Measurements from ENCODE around the gene ARHGAP11A. TPM values are rescaled to one million over a fixed set of nuclear protein-coding genes. Genes with fewer than 3 reads are reported as not detected.

Gene ARHGAP11A
- total and polyA plus RNA-seq, 2 of the 8 experiments (the other 6 are each of a cell fraction or from before 2014, with no cell fraction given): 8.1 to 112 TPM

GRCh38 chr15:32670623-32671022 is 55.3 kb downstream of the ARHGAP11A start:
- Histone ChIP-seq H4K20me1 (replicated peaks in 1 of 2; ENCODE audit: control insufficient read depth in 1 of 2, insufficient read depth in 2 of 2, low read length in 2 of 2) (no peaks in the 10 kb centered on the region), H3K4me1 (replicated peaks in 1 of 4; ENCODE audit: control insufficient read depth in 3 of 4, insufficient read depth in 4 of 4, low read length in 3 of 4) (peaks cover 5 to 16% (median 7%) of the 10 kb centered on the region in 4 experiments), H3K56ac (replicated peaks; ENCODE audit: insufficient read length, low read depth, low read length) (no peak overlapping the region), H3K9ac (replicated peaks in 1 of 4; ENCODE audit: extremely low read depth in 1 of 4, low read depth in 3 of 4, low read length in 3 of 4) (no peak overlapping the region), H3K23me2 (ENCODE audit: low read depth, low read length) (no peaks in the 10 kb centered on the region; the same call in 1 of the 2 replicates), H2BK12ac (ENCODE audit: low read depth, low read length) (no peak overlapping the region), H3K18ac (ENCODE audit: extremely low read depth, low read length) (no peak overlapping the region), H3K4me3 (ENCODE audit: extremely low read depth in 1 of 4, insufficient read depth in 2 of 4, low read depth in 3 of 4, low read length in 4 of 4) (no peak overlapping the region), H3K79me1 (ENCODE audit: low read depth, low read length) (no peaks in the 10 kb centered on the region), H3K79me2 (ENCODE audit: control insufficient read depth in 1 of 2, insufficient read depth in 2 of 2, low read length in 2 of 2) (no peaks in the 10 kb centered on the region), H4K91ac (replicated peaks; ENCODE audit: insufficient read length, low read length) (no peak overlapping the region), H2BK5ac (ENCODE audit: low read depth, low read length) (no peak overlapping the region), H2BK120ac (replicated peaks; ENCODE audit: low read depth, low read length) (no peak overlapping the region), H3K14ac (ENCODE audit: insufficient read length) (no peak overlapping the region), H3K36me3 (ENCODE audit: control insufficient read depth in 2 of 4, insufficient read depth in 4 of 4, low read length in 3 of 4) (no peaks in the 10 kb centered on the region), H2BK20ac (ENCODE audit: low read length) (no peak overlapping the region), H4K5ac (ENCODE audit: insufficient read length, low read depth, low read length) (no peak overlapping the region), H4K8ac (ENCODE audit: extremely low read depth, insufficient read depth, low read length) (no peak overlapping the region), H3K9me3 (ENCODE audit: insufficient read depth in 2 of 2, low read depth in 1 of 2, low read length in 1 of 2) (no peaks in the 10 kb centered on the region), H3K4me2 (ENCODE audit: insufficient read depth in 1 of 2, low read depth in 2 of 2, low read length in 2 of 2) (no peak overlapping the region), H2AK5ac (ENCODE audit: low read depth, low read length) (no peak overlapping the region), H2AFZ (ENCODE audit: low read length) (no peak overlapping the region), H3K23ac (ENCODE audit: insufficient read length) (no peak overlapping the region), H3K27ac (ENCODE audit: low read depth, low read length) (no peak overlapping the region), H3K4ac (replicated peaks; ENCODE audit: insufficient read length, low read depth, low read length) (no peak overlapping the region), H3K27me3 (replicated peaks in 1 of 4; ENCODE audit: control insufficient read depth in 3 of 4, extremely low read depth in 1 of 4, insufficient read depth in 3 of 4, low read length in 3 of 4) (no peaks in the 10 kb centered on the region), H2BK15ac (ENCODE audit: low read length) (no peak overlapping the region)
- ChIA-PET POLR2A (ENCODE audit: partially characterized antibody) (interaction anchor here (1.6 to 2.1 kb wide), 2 partner anchors 20 to 29 kb away, joined by 3 to 5 read pairs; partner anchors contain the start of gene SCG5), CTCF (ENCODE audit: partially characterized antibody) (interaction anchor here (1.0 to 2.3 kb wide), 3 partner anchors 8 to 462 kb away, joined by 4 to 8 read pairs (median 4); no protein-coding TSS in a partner anchor)
- no peak for TF ChIP-seq SIX5 (IDR thresholded peaks at IDR 0.05; ENCODE audit: low read depth, low read length)
- no peak for TF ChIP-seq CEBPB (IDR thresholded peaks at IDR 0.05; ENCODE audit: low read depth, low read length)
- no peak for TF ChIP-seq CBX5 (IDR thresholded peaks at IDR 0.05; ENCODE audit: low read depth, low read length)
- TF ChIP-seq TAF1 (IDR thresholded peaks at IDR 0.05; ENCODE audit: low read depth, low read length): no peak
- TF ChIP-seq BRCA1 (IDR thresholded peaks at IDR 0.05; ENCODE audit: low read depth, low read length): no peak
- no peak for TF ChIP-seq SP4 (IDR thresholded peaks at IDR 0.05; ENCODE audit: low read length)
- TF ChIP-seq HDAC2 (IDR thresholded peaks at IDR 0.05; ENCODE audit: borderline replicate concordance in 1 of 2, low read depth in 2 of 2, low read length in 2 of 2): no peak
- no peak for TF ChIP-seq RNF2 (IDR thresholded peaks at IDR 0.05; ENCODE audit: borderline replicate concordance, low read depth, low read length, missing control alignments, poor library complexity, severe bottlenecking)
- 92% methylated on average over 3 of the region's 3 CpGs; no CpG with 5 or more reads in 1 of the 2 experiments for WGBS, 2 experiments (ENCODE audit: extremely low coverage in 1 of 2, insufficient coverage in 1 of 2, insufficient read length in 1 of 2, insufficient replicate concordance in 2 of 2, low coverage in 1 of 2, low lambda C conversion rate in 2 of 2, missing lambda C conversion rate in 1 of 2)
- DNase-seq (ENCODE audit: low read depth in 1 of 2, low spot score in 2 of 2): no peak
- no peak for FAIRE-seq
